ENCODE results near the gene HES7.
"Not testable (repeated sequence)": the region's sequence is repeated elsewhere in the genome, so short reads cannot be mapped to it uniquely, and the experiment has no call there.

HES7 gene

DNA sequence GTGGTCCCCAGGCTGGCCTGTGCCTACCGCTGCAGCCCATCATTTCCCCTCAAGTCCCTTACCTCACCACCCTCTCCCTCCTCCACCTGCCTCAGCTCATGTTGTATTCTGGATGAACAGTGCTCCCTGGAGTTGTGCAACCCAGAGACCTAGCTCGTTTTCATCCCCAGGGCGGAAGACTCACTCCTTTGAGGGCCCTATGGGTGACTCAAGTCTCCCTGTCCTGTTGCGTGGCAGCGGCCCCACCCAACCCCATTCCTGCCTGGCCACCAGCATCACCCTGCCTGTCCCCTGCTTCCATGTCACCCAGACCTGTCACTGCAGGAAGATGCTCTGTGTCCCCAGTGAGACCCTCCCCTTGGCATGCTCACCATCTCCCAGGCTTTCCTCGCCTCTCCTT is 39.7 kb downstream of the HES7 start:
- H3K27ac ChIP-seq: no peak overlapping the region
- TF ChIP-seq, protein P1, sequence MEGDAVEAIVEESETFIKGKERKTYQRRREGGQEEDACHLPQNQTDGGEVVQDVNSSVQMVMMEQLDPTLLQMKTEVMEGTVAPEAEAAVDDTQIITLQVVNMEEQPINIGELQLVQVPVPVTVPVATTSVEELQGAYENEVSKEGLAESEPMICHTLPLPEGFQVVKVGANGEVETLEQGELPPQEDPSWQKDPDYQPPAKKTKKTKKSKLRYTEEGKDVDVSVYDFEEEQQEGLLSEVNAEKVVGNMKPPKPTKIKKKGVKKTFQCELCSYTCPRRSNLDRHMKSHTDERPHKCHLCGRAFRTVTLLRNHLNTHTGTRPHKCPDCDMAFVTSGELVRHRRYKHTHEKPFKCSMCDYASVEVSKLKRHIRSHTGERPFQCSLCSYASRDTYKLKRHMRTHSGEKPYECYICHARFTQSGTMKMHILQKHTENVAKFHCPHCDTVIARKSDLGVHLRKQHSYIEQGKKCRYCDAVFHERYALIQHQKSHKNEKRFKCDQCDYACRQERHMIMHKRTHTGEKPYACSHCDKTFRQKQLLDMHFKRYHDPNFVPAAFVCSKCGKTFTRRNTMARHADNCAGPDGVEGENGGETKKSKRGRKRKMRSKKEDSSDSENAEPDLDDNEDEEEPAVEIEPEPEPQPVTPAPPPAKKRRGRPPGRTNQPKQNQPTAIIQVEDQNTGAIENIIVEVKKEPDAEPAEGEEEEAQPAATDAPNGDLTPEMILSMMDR (conservative IDR thresholded peaks at IDR 0.05): no peak

DNA sequence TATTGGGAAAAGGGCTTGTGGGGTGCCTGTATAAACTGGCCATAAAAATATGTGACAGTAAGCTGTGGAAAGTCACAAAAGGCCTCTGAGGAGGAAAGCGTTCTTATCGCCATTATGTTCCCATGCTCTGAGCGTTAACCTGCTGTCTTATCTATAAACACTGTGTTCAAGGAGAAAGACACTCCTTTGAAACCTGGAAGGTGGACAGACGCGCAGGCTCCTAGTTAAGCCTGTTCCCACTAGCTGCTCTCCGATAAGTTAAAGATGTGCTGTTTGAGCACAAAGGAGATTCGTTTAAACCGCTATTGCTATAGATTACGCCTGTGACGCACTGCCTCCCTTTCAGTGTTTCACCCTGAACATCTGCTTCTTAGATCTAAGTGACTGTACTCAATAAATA is 41.6 kb downstream of the HES7 start:
- TF ChIP-seq, protein P1 (conservative IDR thresholded peaks at IDR 0.05): no peak
- no peak overlapping the region for H3K27ac ChIP-seq

DNA sequence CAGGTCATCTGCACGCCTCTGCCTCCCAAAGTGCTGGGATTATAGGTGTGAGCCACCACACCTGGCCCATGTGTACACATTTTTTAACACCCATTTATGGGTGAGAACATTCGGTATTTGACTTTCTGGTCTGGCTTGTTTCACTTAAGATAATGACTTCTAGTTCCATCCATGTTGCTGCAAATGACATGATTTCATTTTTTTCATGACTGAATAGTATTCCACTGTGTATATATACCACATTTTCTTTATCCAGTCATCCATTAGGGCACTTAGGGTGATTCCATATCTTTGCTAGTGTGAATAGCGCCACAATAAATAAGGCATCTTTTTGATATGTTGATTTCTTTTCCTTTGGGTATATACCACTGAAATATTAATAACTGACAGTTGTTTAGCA is 42.0 kb downstream of the HES7 start:
- TF ChIP-seq, protein P1 (conservative IDR thresholded peaks at IDR 0.05): no peak
- no peak overlapping the region for H3K27ac ChIP-seq

DNA sequence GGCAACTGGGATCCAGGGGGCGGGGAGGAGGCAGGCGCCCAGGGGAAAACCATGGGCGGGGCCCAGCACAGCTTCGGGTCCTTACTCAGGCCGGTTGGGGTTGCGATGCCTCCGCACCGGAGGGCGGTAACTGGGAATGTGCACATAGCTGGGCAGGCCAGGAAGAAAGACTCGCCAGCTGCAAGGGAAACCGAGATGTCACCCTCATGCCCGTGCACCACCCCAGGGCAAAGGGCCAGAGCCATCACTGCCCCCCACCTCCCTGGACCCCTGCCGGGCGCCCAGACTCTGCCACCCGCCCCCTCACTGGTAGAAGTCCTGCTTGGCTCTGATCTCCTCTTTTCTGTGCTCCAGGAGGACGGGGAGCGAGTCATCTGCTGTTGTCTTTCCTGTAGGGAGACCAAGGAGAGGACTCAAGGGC is 43.1 kb downstream of the HES7 start:
- H3K27ac ChIP-seq: no peak overlapping the region
- TF ChIP-seq, protein P1 (conservative IDR thresholded peaks at IDR 0.05): no peak

DNA sequence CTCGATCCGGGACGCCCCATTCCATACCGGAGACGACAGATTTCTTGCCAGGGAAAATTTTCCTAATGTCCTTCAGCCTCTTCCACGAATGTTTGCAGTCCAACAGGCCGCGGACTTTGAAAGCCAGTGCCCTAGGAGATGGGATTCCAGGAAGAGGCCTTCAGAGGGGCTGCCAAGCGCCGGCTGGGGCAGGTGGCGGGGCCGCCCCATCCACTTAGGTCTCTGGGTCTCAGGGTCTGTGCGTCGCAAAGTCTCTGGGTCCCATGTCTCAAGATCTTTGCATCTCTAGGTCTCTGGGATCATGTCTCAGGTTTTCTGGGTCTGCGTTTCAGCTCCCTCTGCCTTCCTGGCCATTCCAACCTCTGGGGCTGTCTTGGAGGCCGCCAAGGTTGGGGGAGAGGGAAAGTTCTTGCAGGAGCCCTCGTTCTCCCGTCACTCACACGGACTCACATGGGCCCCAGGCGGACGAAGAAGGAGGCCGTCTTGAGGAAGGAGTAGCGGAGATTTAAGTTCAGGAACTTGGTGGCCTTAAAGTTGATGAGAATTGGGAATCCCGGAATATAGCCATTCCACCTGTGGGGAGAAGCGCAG is 43.6 kb downstream of the HES7 start:
- TF ChIP-seq, protein P1 (conservative IDR thresholded peaks at IDR 0.05): peak; percentile 64
- H3K27ac ChIP-seq: no peak overlapping the region

DNA sequence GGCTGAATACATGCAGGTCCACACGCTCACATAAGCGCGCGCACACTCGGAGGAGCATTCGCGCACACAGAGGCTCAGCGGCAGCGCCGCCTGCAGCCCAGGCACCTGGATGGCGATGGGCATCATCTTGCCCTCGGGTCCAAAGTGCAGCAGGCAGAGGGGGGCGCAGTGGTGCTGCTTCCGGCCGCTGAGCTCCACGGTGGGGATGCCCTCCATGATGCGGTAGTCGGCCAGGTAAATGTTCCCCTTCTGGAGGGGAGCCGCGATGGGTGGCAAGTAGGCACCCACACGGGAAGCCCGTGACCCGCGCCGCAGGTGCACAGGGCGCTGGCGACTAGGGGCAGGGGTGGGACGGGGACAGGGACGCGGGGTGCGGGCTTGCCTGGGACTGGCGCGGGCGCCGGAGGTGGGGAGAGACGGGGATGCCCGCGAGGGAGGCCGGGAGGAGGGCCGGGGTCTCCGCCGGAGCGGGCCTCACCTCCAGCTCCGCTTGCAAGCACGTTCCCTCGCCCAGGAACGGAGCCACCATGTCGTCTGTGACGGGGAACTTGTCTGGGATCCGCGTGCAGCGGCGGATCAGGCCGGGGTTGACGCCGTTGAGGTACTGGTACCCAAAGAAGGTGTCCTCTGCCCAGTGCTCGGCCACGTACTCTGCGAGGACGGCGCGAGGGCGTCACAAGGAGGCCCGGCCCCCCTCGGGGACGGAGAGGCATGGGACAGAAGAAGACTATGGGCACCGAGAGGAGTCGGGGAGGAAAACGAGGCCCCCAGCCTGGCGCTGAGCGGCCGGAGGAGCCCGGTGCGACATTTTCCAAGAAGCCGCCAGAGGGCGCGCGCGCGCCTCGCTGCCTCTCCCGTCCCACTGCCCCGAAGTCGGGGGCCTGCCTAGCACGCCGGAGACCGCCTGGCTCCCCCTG is 44.4 kb downstream of the HES7 start:
- TF ChIP-seq, protein P1 (conservative IDR thresholded peaks at IDR 0.05): peak; percentile 88

DNA sequence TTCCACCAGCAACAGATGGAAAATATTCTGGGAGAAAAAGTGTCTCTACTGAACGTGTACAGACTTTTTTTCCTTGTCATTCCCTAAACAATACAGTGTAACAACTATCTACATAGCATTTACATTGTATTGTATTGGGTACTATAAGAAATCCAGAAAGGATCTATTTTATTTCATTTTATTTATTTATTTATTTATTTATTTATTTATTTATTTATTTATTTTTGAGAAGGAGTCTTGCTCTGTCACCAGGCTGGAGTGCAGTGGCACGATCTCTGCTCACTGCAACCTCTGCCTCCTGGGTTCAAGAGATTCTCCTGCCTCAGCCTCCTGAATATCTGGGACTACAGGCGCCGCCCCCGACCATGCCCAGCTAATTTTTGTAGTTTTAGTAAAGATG is 46.0 kb downstream of the HES7 start:
- H3K27ac ChIP-seq: not testable (repeated sequence)

More for the DNA sequence above, 44.4 kb downstream of the HES7 start:
- H3K27ac ChIP-seq: peak overlapping the region; percentile 37; the same call in 1 of the 2 replicates

Measured in VCaP (cell line).